OCI-LY3 (cell line): ENCODE measurements around the gene RAI1.

Experiments
- H2AFZ ChIP-seq: fragments of 200-600, 300-600 bp; shearing (Covaris generic); 2 replicates; pipeline ENCODE4 v1.6.0; 2014; ENCODE audit warnings: antibody characterized with exemption, low read depth, low read length
- H3K27ac ChIP-seq: fragments of 200-600, 300-600 bp; sonication (generic); 2 replicates; pipeline ENCODE4 v1.5.1; 2014; ENCODE audit warnings: mild to moderate bottlenecking, low read length, moderate library complexity, mixed read lengths
- H3K27me3 ChIP-seq: fragments of 200-600, 300-600 bp; sonication (generic); 2 replicates; pipeline ENCODE4 v1.6.1; 2014; ENCODE audit warnings: low read depth, low read length, mixed read lengths
- H3K36me3 ChIP-seq: fragments of 200-600, 300-600 bp; sonication (generic); replicated peaks from 2 replicates; pipeline ENCODE3; 2014; ENCODE audit warnings: low read depth, low read length, mixed read lengths
- H3K4me1 ChIP-seq: fragments of 300-600, 200-600 bp; sonication (generic); 2 replicates; pipeline ENCODE4 v1.6.1; 2014; ENCODE audit warnings: low read length, mixed read lengths
- H3K4me2 ChIP-seq: fragments of 200-600, 300-600 bp; sonication (generic); 2 replicates; pipeline ENCODE4 v1.6.1; 2014; ENCODE audit warnings: low read length, mixed read lengths
- H3K4me3 ChIP-seq: fragments of 300-600, 200-600 bp; sonication (generic); 2 replicates; pipeline ENCODE4 v1.5.1; 2014; ENCODE audit warnings: antibody characterized with exemption, mild to moderate bottlenecking, low read length, moderate library complexity
- H3K79me2 ChIP-seq: fragments of 300-600, 200-600 bp; shearing (Covaris generic); 2 replicates; pipeline ENCODE4 v1.6.1; 2014; ENCODE audit warnings: mild to moderate bottlenecking, low read length, mixed read lengths
- H3K9ac ChIP-seq: fragments of 300-600, 200-600 bp; shearing (Covaris generic); 2 replicates; pipeline ENCODE4 v1.6.0; 2014; ENCODE audit warnings: mild to moderate bottlenecking, low read length, moderate library complexity
- H3K9me3 ChIP-seq: fragments of 200-600, 300-600 bp; shearing (Covaris generic); 2 replicates; pipeline ENCODE4 v1.6.1; 2014; ENCODE audit warnings: low read length, mixed read lengths; ENCODE audit not compliant: insufficient read depth
- H4K20me1 ChIP-seq: fragments of 200-600, 300-600 bp; sonication (generic); 2 replicates; pipeline ENCODE4 v1.6.1; 2016; ENCODE audit warnings: low read length, mixed read lengths; ENCODE audit not compliant: insufficient read depth
- EZH2phosphoT487 ChIP-seq: fragments of 200-600 bp; shearing (Covaris generic); IDR thresholded peaks from 2 replicates; pipeline ENCODE4 v1.6.1; 2018; ENCODE audit warnings: antibody characterized with exemption, mixed run types, low read depth
- TF ChIP-seq, protein P1 (sequence below): fragments of 200-600, 300-600 bp; sonication (generic); IDR thresholded peaks from 2 replicates; pipeline ENCODE4 v1.5.1; 2014; ENCODE audit warnings: antibody characterized with exemption, low read length, low read depth

Gene RAI1

DNA sequence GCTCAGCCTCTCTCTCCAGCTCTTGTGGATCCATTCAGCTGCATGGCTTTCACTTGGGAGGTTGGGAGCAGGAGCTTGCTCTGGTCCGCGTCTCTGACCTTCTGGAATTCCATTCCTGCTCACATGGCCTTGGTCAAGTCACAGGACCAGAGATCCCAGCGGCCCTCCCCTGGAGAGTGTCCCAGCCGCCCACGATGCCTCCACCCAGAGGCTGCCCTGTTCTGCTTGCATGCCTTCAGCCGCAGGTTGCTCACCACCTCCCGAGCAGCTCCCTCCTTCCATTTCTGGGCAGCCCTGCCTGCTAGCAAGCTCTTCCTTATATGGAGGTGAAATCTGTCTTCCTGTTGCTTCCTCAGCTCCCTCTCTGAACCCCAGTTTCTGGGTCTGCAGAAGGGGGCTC lies 32.6 kb downstream of the RAI1 start:
- no peak overlapping the region for H3K27ac ChIP-seq
- H3K27me3 ChIP-seq, result no peaks in the 10 kb centered on the region
- H4K20me1 ChIP-seq, result no peaks in the 10 kb centered on the region
- H2AFZ ChIP-seq, result no peak overlapping the region
- no peaks in the 10 kb centered on the region for H3K79me2 ChIP-seq
- H3K4me2 ChIP-seq, result no peak overlapping the region
- TF ChIP-seq EZH2phosphoT487, result no peak
- TF ChIP-seq, protein P1, sequence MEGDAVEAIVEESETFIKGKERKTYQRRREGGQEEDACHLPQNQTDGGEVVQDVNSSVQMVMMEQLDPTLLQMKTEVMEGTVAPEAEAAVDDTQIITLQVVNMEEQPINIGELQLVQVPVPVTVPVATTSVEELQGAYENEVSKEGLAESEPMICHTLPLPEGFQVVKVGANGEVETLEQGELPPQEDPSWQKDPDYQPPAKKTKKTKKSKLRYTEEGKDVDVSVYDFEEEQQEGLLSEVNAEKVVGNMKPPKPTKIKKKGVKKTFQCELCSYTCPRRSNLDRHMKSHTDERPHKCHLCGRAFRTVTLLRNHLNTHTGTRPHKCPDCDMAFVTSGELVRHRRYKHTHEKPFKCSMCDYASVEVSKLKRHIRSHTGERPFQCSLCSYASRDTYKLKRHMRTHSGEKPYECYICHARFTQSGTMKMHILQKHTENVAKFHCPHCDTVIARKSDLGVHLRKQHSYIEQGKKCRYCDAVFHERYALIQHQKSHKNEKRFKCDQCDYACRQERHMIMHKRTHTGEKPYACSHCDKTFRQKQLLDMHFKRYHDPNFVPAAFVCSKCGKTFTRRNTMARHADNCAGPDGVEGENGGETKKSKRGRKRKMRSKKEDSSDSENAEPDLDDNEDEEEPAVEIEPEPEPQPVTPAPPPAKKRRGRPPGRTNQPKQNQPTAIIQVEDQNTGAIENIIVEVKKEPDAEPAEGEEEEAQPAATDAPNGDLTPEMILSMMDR, result no peak
- H3K4me1 ChIP-seq, result no peaks in the 10 kb centered on the region
- H3K9me3 ChIP-seq, result no peaks in the 10 kb centered on the region
- no peak overlapping the region for H3K9ac ChIP-seq
- H3K4me3 ChIP-seq, result no peak overlapping the region
- no peaks in the 10 kb centered on the region for H3K36me3 ChIP-seq

DNA sequence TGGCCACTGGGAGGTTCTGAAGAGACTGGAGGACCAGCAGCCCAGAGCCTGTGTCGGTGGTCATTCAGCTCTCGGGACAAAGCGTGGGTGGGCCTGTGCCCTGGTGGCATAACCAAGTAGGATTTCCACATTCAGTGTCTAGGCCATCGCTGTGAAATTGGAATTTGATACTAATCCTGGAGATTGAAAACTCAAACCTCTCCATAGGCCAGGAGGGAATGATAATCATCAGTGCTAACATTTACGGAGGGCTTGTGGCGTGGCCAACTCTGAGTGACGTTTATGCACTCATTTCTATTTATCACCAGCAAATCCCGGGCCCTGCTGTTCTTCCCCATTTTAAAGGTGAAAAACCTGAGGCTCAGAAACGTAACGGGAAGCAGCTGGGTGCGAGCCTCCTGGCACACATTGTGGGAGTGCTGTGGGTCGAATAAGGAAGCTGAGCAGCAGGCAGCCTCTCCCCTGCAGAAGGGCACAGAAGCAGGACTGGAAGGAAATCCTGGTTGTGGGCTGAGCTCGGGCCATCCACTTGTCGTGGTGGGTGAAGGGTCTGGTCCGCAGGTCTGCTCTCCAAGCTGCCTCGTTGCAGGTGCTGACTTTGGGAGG lies 33.1 kb downstream of the RAI1 start:
- Histone ChIP-seq H3K4me2 (no peak overlapping the region), H3K4me1 (no peaks in the 10 kb centered on the region), H4K20me1 (no peaks in the 10 kb centered on the region), H3K4me3 (no peak overlapping the region), H3K9ac (no peak overlapping the region), H3K27ac (no peak overlapping the region), H3K9me3 (no peaks in the 10 kb centered on the region), H3K36me3 (no peaks in the 10 kb centered on the region), H3K79me2 (no peaks in the 10 kb centered on the region), H2AFZ (no peak overlapping the region), H3K27me3 (no peaks in the 10 kb centered on the region)
- no peak for TF ChIP-seq EZH2phosphoT487
- TF ChIP-seq, protein P1, result no peak

DNA sequence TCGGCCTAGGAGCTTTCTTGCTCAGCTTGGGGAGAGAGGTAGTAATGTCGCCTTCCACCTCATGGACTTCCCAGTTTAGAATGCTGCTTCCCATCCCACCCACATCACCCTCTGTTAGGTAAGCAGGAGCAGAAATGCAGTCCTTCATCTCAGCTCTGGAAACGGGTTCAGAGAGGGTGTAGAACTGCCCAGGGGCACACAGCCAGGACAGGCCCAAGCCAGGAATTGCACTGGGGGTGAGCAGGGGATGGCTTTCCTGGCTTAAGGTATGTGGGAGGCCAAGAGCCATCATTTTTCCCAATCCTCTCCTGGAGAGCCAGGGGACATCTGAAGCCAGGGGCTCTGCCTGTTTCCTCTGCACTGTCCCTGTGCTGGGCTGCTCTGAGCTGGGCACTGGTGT lies 33.6 kb downstream of the RAI1 start:
- Histone ChIP-seq H3K27me3 (no peaks in the 10 kb centered on the region), H3K4me1 (no peaks in the 10 kb centered on the region), H3K9me3 (no peaks in the 10 kb centered on the region), H2AFZ (no peak overlapping the region), H3K4me2 (no peak overlapping the region), H3K79me2 (no peaks in the 10 kb centered on the region), H3K9ac (no peak overlapping the region), H4K20me1 (no peaks in the 10 kb centered on the region), H3K27ac (no peak overlapping the region), H3K36me3 (no peaks in the 10 kb centered on the region), H3K4me3 (no peak overlapping the region)
- no peak for TF ChIP-seq EZH2phosphoT487
- TF ChIP-seq, protein P1, result no peak

DNA sequence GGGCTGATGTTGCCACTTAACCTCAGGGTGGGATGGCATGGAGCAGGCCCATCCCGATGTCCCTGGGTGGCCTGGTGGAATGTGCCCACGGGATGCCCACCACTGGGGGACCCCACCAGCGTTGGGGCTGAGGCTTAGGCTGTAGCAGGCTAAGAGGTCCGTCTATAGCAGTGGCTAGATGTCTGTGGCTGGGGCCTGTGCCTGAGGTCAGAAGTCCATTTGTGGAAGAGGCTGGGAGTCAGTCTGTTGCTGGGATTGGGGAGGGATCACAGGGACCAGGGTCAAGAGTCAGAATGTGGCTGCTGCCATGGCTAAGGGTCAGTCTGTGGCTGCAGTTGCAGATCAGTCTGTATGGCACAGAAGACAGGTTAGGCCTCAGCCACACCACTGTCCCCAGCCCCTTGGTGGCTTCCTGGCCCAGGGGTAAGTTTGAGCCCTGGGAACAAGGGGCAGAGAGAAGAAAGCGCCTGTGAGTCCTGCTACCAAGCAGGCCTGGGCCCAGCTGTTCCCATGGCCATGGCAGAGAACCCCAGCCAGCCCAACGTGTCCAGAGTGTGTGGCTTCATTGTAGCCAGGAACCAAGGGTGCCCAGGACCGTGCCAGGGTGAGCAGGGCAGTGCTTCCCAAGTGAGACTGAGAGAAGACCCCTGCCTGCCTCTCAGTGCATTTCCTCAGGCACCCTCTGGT lies 35.7 kb downstream of the RAI1 start:
- no peak overlapping the region for H3K9ac ChIP-seq
- H2AFZ ChIP-seq, result no peak overlapping the region
- no peak overlapping the region for H3K4me3 ChIP-seq
- H3K4me1 ChIP-seq, result no peaks in the 10 kb centered on the region
- H3K36me3 ChIP-seq, result no peaks in the 10 kb centered on the region
- no peaks in the 10 kb centered on the region for H3K9me3 ChIP-seq
- H3K4me2 ChIP-seq, result no peak overlapping the region
- H3K27ac ChIP-seq, result no peak overlapping the region
- no peaks in the 10 kb centered on the region for H3K79me2 ChIP-seq
- TF ChIP-seq, protein P1, result no peak
- TF ChIP-seq EZH2phosphoT487, result no peak
- H3K27me3 ChIP-seq, result no peaks in the 10 kb centered on the region
- H4K20me1 ChIP-seq, result no peaks in the 10 kb centered on the region
